Measurements from ENCODE around the gene DCST2. TPM values are rescaled to one million over a fixed set of nuclear protein-coding genes. Genes with fewer than 3 reads are reported as not detected.

The DCST2 gene
- total and polyA plus RNA-seq, 2 donors (not counting 3 experiments of a cell fraction or from before 2014, with no cell fraction given): 0.29 to 0.51 TPM

GRCh38 chr1:155001425-155001674, 32.2 kb downstream of the DCST2 start:
- dilution Hi-C loops (cut with MboI; ENCODE audit: extremely low pct_ligation_motif_present, low sequenced_read_pairs): no loop called here
- H3K27ac ChIP-seq (ENCODE audit: insufficient read depth, low read depth, low read length): peak overlapping the region; percentile 73
- BruUV-seq (replicated peaks): no TSS peak
- ChIA-PET CTCF (interaction anchor here (3.1 to 6.5 kb wide), 4 partner anchors 13 to 64 kb away, joined by 12 to 87 read pairs (median 47); partner anchors contain the start of genes ADAM15, CKS1B, PMVK and SHC1), POLR2A (interaction anchor here (1.0 kb wide), 1 partner anchor 29 kb away, joined by 3 read pairs; no protein-coding TSS in a partner anchor)
- H3K9ac ChIP-seq (replicated peaks; ENCODE audit: extremely low read depth, insufficient read depth, low read length): peak overlapping the region; percentile 30
- no peaks in the 10 kb centered on the region for H3K27me3 ChIP-seq (ENCODE audit: control insufficient read depth in 2 of 2, insufficient read depth in 2 of 2, low read length in 2 of 2)
- FAIRE-seq: no peak
- H3K9me1 ChIP-seq (replicated peaks; ENCODE audit: control insufficient read depth, extremely low read depth, insufficient read depth, low read length): no peaks in the 10 kb centered on the region
- peak overlapping the region; percentile 35 for H2AFZ ChIP-seq (ENCODE audit: low read depth, low read length)
- no peaks in the 10 kb centered on the region for H4K20me1 ChIP-seq (replicated peaks; ENCODE audit: control insufficient read depth, extremely low read depth, insufficient read depth, low read length)
- H3K79me2 ChIP-seq (ENCODE audit: control insufficient read depth, insufficient read depth, low read length): peaks cover 13% of the 10 kb centered on the region
- peaks cover 25% of the 10 kb centered on the region for H3K4me1 ChIP-seq (ENCODE audit: control insufficient read depth, extremely low read depth, insufficient read depth, low read length)
- peak overlapping the region; percentile 87 for H3K4me2 ChIP-seq (ENCODE audit: insufficient read depth, low read length)
- H3K36me3 ChIP-seq (ENCODE audit: control insufficient read depth in 2 of 2, extremely low read depth in 1 of 2, insufficient read depth in 2 of 2, low read length in 2 of 2): no peaks in the 10 kb centered on the region
- no peaks in the 10 kb centered on the region for H3K9me3 ChIP-seq (replicated peaks; ENCODE audit: control insufficient read depth, insufficient read depth, low read length)
- intact Hi-C loops (cut with micrococcal nuclease): loop anchor here (1.0 to 5.0 kb wide), 2 partner anchors 60 to 444 kb away; partner anchors contain the start of gene UBE2Q1
- peak overlapping the region; percentile 57 to 94 (median 61) for H3K4me3 ChIP-seq (replicated peaks in 1 of 3; ENCODE audit: insufficient read depth in 1 of 3, low read depth in 1 of 3, low read length in 3 of 3)
- no peak for TF ChIP-seq MYC (IDR thresholded peaks at IDR 0.05; ENCODE audit: low read depth, low read length)
- no peak for TF ChIP-seq JUN (IDR thresholded peaks at IDR 0.05; ENCODE audit: borderline replicate concordance, insufficient read depth, insufficient read length, low read depth)
- TF ChIP-seq POLR2AphosphoS5 (IDR thresholded peaks at IDR 0.05; ENCODE audit: insufficient read depth, low read depth, low read length): no peak
- no peak for TF ChIP-seq FOS (IDR thresholded peaks at IDR 0.05; ENCODE audit: borderline replicate concordance, insufficient read depth, low read length)
- no peak for TF ChIP-seq EZH2 (IDR thresholded peaks at IDR 0.05; ENCODE audit: borderline replicate concordance, low read depth, low read length, severe bottlenecking)
- no peak for TF ChIP-seq MAX (IDR thresholded peaks at IDR 0.05; ENCODE audit: insufficient read depth, insufficient read length)
- no peak for TF ChIP-seq POLR2A (IDR thresholded peaks at IDR 0.05; ENCODE audit: low read depth, low read length)
- no peak for TF ChIP-seq GATA2 (IDR thresholded peaks at IDR 0.05; ENCODE audit: insufficient read depth, insufficient read length, low read depth, low read length)
- DNase-seq (ENCODE audit: low read depth, low spot score): peak; percentile 62

All from endothelial cell of umbilical vein (primary cell).